ENCODE results near the gene DIAPH1.

DIAPH1 gene

GRCh38 chr5:141560725-141561483 lies 57.9 kb downstream of the DIAPH1 start:
- no peak for DNase-seq (ENCODE audit: low read depth)

- no peak for DNase-seq (ENCODE audit: low read depth)
Observed at GRCh38 chr5:141560151-141560550, 58.6 kb downstream of the DIAPH1 start.

- no peak for DNase-seq (ENCODE audit: low read depth)
Observed at GRCh38 chr5:141559461-141559860, 59.3 kb downstream of the DIAPH1 start.

GRCh38 chr5:141558150-141558549 lies 60.6 kb downstream of the DIAPH1 start:
- no peak for DNase-seq (ENCODE audit: low read depth)

GRCh38 chr5:141557681-141558136 lies 61.1 kb downstream of the DIAPH1 start:
- DNase-seq (ENCODE audit: low read depth): peak; percentile 48

DNA sequence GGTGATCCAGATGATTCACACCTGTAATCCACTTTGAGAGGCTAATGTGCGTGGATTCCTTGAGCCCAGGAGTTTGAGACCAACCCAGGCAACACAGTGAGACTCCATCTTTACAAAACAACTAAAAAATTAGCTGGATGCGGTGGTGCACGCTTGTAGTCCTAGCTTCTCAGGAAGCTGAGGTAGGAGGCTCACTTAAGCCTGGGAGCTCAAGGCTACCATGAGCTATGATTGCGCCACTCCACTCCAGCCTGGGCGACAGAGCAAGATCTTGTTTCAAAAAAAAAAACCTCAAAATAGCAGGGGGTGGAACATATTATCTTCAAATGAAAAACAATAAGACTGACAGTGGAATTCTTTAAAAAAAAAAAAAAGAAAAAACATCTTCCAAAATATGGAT lies 70.9 kb downstream of the DIAPH1 start:
- no peak for DNase-seq (ENCODE audit: low read depth)

DNA sequence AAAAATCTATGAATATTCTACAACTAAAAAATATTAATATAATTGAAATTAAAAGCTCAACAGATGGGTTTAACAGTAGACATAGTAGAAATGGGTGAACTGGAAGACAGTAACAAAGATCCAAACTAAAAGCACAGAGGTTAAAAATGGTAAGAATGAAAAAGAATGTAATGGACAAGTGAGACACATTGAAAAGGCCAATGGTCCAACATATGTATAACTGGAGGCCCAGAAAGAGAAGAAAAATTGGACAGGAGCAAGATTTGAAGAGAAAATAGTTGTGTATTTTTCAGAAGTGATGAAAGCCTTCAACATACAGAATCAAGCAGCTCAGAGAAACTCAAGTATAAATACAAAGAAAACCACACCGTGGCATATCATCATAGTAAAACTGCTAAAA lies 71.3 kb downstream of the DIAPH1 start:
- DNase-seq (ENCODE audit: low read depth): no peak

- no peak for DNase-seq (ENCODE audit: low read depth)
Observed at GRCh38 chr5:141543053-141543452, 75.7 kb downstream of the DIAPH1 start.

GRCh38 chr5:141534492-141535213 lies 84.1 kb downstream of the DIAPH1 start:
- no peak for DNase-seq (ENCODE audit: low read depth)

GRCh38 chr5:141533897-141534296 lies 84.9 kb downstream of the DIAPH1 start:
- no peak for DNase-seq (ENCODE audit: low read depth)

- DNase-seq (ENCODE audit: low read depth): no peak
Observed at GRCh38 chr5:141532726-141533125, 86.1 kb downstream of the DIAPH1 start.

DNA sequence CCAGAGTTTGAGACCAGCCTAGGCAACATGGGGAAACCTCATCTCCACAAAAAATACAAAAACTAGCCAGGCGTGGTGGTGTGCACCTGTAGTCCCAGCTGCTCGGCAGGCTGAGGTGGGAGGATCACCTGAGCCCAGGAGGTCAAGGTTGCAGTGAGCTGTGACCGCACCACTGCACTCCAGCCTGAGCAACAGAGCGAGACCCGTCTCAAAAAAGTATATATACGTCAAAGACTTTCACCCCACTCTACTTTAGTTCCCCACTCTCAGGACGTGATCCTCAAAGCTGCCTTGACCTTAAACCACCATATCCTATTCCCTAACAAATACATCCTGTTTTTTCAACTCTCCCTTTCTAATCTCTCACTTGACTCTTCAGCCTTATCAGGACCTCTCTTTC lies 88.9 kb downstream of the DIAPH1 start:
- no peak for DNase-seq (ENCODE audit: low read depth)

GRCh38 chr5:141529002-141529401 lies 89.8 kb downstream of the DIAPH1 start:
- DNase-seq (ENCODE audit: low read depth): no peak

GRCh38 chr5:141528291-141528984 lies 90.4 kb downstream of the DIAPH1 start:
- DNase-seq (ENCODE audit: low read depth): no peak

GRCh38 chr5:141527426-141527825 lies 91.4 kb downstream of the DIAPH1 start:
- DNase-seq (ENCODE audit: low read depth): no peak

DNA sequence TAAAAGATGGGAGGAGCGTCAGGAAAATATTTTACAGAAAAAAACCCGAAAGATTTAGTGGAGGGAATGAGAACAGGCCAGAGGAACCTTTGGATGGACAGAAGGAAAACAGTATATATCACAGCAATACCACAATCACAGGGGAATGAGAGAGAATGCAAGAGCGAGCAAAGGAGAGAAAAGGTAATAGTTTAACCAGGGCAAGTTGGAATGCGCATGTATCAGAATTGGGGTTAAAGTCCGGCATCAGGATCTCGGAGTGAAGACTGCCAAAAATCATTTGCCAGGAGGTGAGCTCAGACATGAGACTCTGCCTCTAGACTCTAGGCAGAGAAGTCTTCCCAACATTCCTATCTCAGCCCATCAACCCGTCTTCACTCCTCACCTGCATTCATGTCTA lies 93.1 kb downstream of the DIAPH1 start:
- no peak for DNase-seq (ENCODE audit: low read depth)

DNA sequence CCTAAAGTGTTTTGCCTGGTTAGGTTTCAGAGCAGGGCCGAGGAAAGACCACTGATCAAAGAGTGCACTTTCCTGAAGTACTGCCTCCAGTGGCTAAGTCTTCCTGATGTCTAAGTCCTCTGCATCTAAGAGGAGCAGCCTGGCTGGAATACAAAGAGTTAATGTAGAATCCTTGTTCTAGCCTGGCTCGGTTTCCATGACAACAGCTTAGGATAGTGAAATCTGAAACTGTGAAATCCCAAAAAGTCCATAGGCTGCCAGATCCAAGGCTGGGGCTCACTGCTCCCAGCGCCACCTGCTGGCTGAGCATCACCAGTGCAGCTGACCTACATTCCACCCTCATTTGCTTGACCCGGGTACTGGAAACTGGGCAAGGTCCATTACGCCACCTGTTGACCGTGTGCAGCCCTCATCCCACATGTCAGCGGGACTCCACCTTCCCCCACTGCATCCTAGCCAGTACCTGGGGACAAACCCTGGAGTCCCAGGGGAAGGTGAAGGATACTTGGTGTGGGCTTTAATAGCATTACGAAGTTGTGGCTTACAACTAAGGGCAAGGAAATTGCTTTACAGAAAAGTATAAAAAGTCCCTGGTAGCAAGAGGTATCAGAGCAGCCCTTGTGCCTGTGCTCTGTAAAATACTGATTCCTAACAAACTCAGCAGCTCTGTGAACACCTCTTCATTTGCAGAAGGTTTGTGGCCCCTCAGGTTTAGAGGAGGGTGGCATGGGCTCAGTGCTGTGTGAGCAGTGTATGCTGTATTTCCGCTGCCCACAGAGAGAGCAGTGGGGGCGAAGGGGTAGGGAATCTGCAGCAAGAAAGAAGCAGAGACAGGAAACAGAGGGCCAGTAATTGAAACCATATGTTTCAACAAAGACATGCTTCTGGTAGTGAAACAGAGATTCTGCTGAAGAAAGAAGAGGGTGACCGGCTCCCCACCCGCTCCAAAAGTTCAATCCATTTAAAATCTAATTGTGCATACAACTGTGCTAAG lies 93.9 kb downstream of the DIAPH1 start:
- peak; percentile 15 for DNase-seq (ENCODE audit: low read depth)

- DNase-seq (ENCODE audit: low read depth): no peak
Observed at GRCh38 chr5:141523991-141524390, 94.8 kb downstream of the DIAPH1 start.

- no peak for DNase-seq (ENCODE audit: low read depth)
Observed at GRCh38 chr5:141522301-141522700, 96.5 kb downstream of the DIAPH1 start.

- no peak for DNase-seq (ENCODE audit: low read depth)
Observed at GRCh38 chr5:141521244-141521781, 97.5 kb downstream of the DIAPH1 start.

Measured in activated T-helper 1 cell treated with Interleukin-2 at 50 U/mL for 16 hours (primary cell).